Endothelial cell of umbilical vein (primary cell): ENCODE measurements around the gene ATG7.

ENCODE experiments used
- CTCF ChIP-seq, 2 donors: IDR thresholded peaks; 1 replicate in 1 of 2; 2 replicates in 1 of 2; pipeline ENCODE4 v1.5.1; 2011; ENCODE audit warnings: low read length in 2 of 2, mild to moderate bottlenecking in 2 of 2, moderate library complexity in 2 of 2, control low read depth in 1 of 2, inconsistent platforms in 1 of 2, low read depth in 1 of 2; ENCODE audit not compliant: insufficient read depth in 1 of 2; ENCODE audit errors: extremely low read depth in 1 of 2
- EZH2 ChIP-seq: IDR thresholded peaks from 2 replicates; pipeline ENCODE4 v1.6.1; 2012; ENCODE audit warnings: borderline replicate concordance, low read depth, mild to moderate bottlenecking, moderate library complexity, low read length, inconsistent platforms; ENCODE audit not compliant: severe bottlenecking
- MYC ChIP-seq: IDR thresholded peaks from one replicate; pipeline ENCODE4 v1.6.1; 2011; ENCODE audit warnings: mild to moderate bottlenecking, low read depth, low read length
- POLR2A ChIP-seq: IDR thresholded peaks from 2 replicates; pipeline ENCODE4 v1.6.1; 2012; ENCODE audit warnings: low read depth, mild to moderate bottlenecking, control low read depth, low read length
- POLR2AphosphoS5 ChIP-seq: IDR thresholded peaks from 2 replicates; pipeline ENCODE4 v1.6.1; 2012; ENCODE audit warnings: low read depth, mild to moderate bottlenecking, control low read depth, low read length, moderate library complexity; ENCODE audit not compliant: insufficient read depth

GRCh38 chr3:11532931-11533391 lies 260.8 kb downstream of the ATG7 start:
- TF ChIP-seq EZH2 (no peak), CTCF (IDR thresholded peaks at IDR 0.05; ENCODE audit: extremely low read depth in 1 of 2, insufficient read depth in 1 of 2, low read depth in 1 of 2, low read length in 2 of 2) (no peak), POLR2AphosphoS5 (no peak), POLR2A (no peak), MYC (no peak)
